OCI-LY1 (cell line): Measurements from ENCODE around the gene AP3B2.
A peak's percentile ranks its signal among the peaks of the same experiment; 100 is the strongest.
"Not testable (repeated sequence)": the region's sequence is repeated elsewhere in the genome, so short reads cannot be mapped to it uniquely, and the experiment has no call there.

Source experiments
- H2AFZ ChIP-seq: fragments of 200-600 bp; sonication (generic), shearing (Covaris generic); 2 replicates; pipeline ENCODE4 v1.6.0; 2014; ENCODE audit warnings: antibody characterized with exemption, mild to moderate bottlenecking, low read length
- H3F3A ChIP-seq: fragments of 200-600 bp; sonication (generic), shearing (Covaris generic); 2 replicates; pipeline ENCODE4 v1.6.0; 2014; ENCODE audit warnings: mild to moderate bottlenecking, antibody characterized with exemption, low read length, moderate library complexity; ENCODE audit not compliant: insufficient read depth
- H3K27ac ChIP-seq: fragments of 200-600 bp; sonication (generic); 2 replicates; pipeline ENCODE4 v1.5.1; 2014; ENCODE audit warnings: low read length, mixed run types, mild to moderate bottlenecking, low read depth; ENCODE audit not compliant: poor library complexity, severe bottlenecking
- H3K27me3 ChIP-seq: fragments of 200-600 bp; sonication (generic); 2 replicates; pipeline ENCODE4 v1.6.0; 2014; ENCODE audit warnings: antibody characterized with exemption, mild to moderate bottlenecking, low read length, moderate library complexity; ENCODE audit not compliant: insufficient read depth
- H3K36me3 ChIP-seq: fragments of 200-600 bp; sonication (generic); 2 replicates; pipeline ENCODE4 v1.6.1; 2014; ENCODE audit warnings: mild to moderate bottlenecking, antibody characterized with exemption, low read length, moderate library complexity, mixed read lengths; ENCODE audit not compliant: insufficient read depth
- H3K4me1 ChIP-seq: fragments of 200-600 bp; sonication (generic); 2 replicates; pipeline ENCODE4 v1.5.1; 2014; ENCODE audit warnings: mild to moderate bottlenecking, low read length, moderate library complexity; ENCODE audit not compliant: insufficient read depth, severe bottlenecking
- H3K4me2 ChIP-seq: fragments of 200-600 bp; sonication (generic), shearing (Covaris generic); 2 replicates; pipeline ENCODE4 v1.6.1; 2014; ENCODE audit warnings: low read length
- H3K4me3 ChIP-seq: fragments of 200-600 bp; sonication (generic); 2 replicates; pipeline ENCODE4 v1.5.1; 2014; ENCODE audit warnings: low read length, low read depth, mild to moderate bottlenecking, mixed read lengths; ENCODE audit not compliant: poor library complexity, severe bottlenecking
- H3K79me2 ChIP-seq: fragments of 200-600 bp; shearing (Covaris generic); 2 replicates; pipeline ENCODE4 v1.6.1; 2016; ENCODE audit warnings: mixed run types, low read length, mixed read lengths; ENCODE audit not compliant: insufficient read depth
- H3K9ac ChIP-seq: fragments of 200-600 bp; sonication (generic), shearing (Covaris generic); 2 replicates; pipeline ENCODE4 v1.6.1; 2014; ENCODE audit warnings: mild to moderate bottlenecking, low read length, mixed read lengths
- H3K9me2 ChIP-seq: fragments of 200-600 bp; sonication (generic), shearing (Covaris generic); 2 replicates; pipeline ENCODE4 v1.6.1; 2014; ENCODE audit warnings: low read depth, mild to moderate bottlenecking, low read length, mixed read lengths
- H3K9me3 ChIP-seq: fragments of 200-600 bp; shearing (Covaris generic); 2 replicates; pipeline ENCODE4 v1.6.1; 2014; ENCODE audit warnings: low read length, mixed read lengths
- H4K20me1 ChIP-seq: fragments of 200-600 bp; sonication (generic), shearing (Covaris generic); 2 replicates; pipeline ENCODE4 v1.6.0; 2016; ENCODE audit warnings: mild to moderate bottlenecking, low read length; ENCODE audit not compliant: insufficient read depth
- CTCF ChIP-seq: fragments of 200-600 bp; sonication (generic), shearing (Covaris generic); IDR thresholded peaks from 2 replicates; pipeline ENCODE4 v1.5.1; 2017; ENCODE audit warnings: mild to moderate bottlenecking, antibody characterized with exemption, low read length, moderate library complexity, mixed read lengths
- EZH2 ChIP-seq: fragments of 200-600 bp; sonication (generic), shearing (Covaris generic); IDR thresholded peaks from 2 replicates; pipeline ENCODE4 v1.8.0; 2017; ENCODE audit warnings: borderline replicate concordance, mixed run types, mild to moderate bottlenecking, antibody characterized with exemption, low read length, moderate library complexity, mixed read lengths

AP3B2 gene

GRCh38 chr15:82710926-82711490 lies 1.3 kb upstream of the AP3B2 start:
- Histone ChIP-seq H3K27me3 (no peaks in the 10 kb centered on the region), H3K79me2 (no peaks in the 10 kb centered on the region), H3F3A (no peaks in the 10 kb centered on the region), H2AFZ (no peak overlapping the region), H3K4me3 (no peak overlapping the region), H3K4me2 (no peak overlapping the region), H3K36me3 (no peaks in the 10 kb centered on the region), H3K9ac (no peak overlapping the region), H4K20me1 (no peaks in the 10 kb centered on the region), H3K9me3 (no peaks in the 10 kb centered on the region), H3K4me1 (peaks cover 4% of the 10 kb centered on the region), H3K27ac (no peak overlapping the region), H3K9me2 (no peaks in the 10 kb centered on the region)
- no peak for TF ChIP-seq CTCF
- no peak for TF ChIP-seq EZH2

DNA sequence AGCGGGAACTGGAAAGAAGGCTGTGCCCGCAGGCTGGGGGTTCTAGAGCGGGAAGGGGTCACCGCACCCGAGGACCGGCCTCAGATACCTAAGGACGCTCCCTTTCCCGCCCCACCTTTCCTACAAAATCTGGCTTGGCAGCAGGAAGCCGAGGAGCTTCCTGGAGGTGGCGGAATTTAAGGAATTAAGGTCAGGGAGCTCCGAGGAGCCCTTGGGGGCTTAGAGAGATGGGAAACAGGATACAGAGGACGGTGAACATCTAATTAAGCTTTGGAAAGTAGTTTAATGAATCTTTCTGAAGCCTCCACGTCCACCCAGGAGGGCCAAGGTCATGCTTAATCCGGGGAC lies 507 bp upstream of the AP3B2 start:
- peaks cover 4% of the 10 kb centered on the region for H3K4me1 ChIP-seq
- no peak overlapping the region for H2AFZ ChIP-seq
- no peaks in the 10 kb centered on the region for H3K9me2 ChIP-seq
- H4K20me1 ChIP-seq = no peaks in the 10 kb centered on the region
- no peaks in the 10 kb centered on the region for H3K79me2 ChIP-seq
- peak overlapping the region; percentile 86 for H3K4me2 ChIP-seq
- H3K9ac ChIP-seq = no peak overlapping the region
- TF ChIP-seq EZH2 = no peak
- H3F3A ChIP-seq = no peaks in the 10 kb centered on the region
- H3K36me3 ChIP-seq = no peaks in the 10 kb centered on the region
- no peaks in the 10 kb centered on the region for H3K9me3 ChIP-seq
- H3K27me3 ChIP-seq = no peaks in the 10 kb centered on the region
- no peak overlapping the region for H3K27ac ChIP-seq
- H3K4me3 ChIP-seq = peak overlapping the region; percentile 69

- H3K4me2 ChIP-seq = peak overlapping the region; percentile 86; the same call in 1 of the 2 replicates
- H3K9ac ChIP-seq = no peak overlapping the region
- H3K27ac ChIP-seq = no peak overlapping the region
- no peaks in the 10 kb centered on the region for H3K9me2 ChIP-seq
- H3K36me3 ChIP-seq = no peaks in the 10 kb centered on the region
- no peaks in the 10 kb centered on the region for H3K9me3 ChIP-seq
- no peaks in the 10 kb centered on the region for H4K20me1 ChIP-seq
- H3F3A ChIP-seq = no peaks in the 10 kb centered on the region
- H3K4me1 ChIP-seq = peaks cover 4% of the 10 kb centered on the region
- H3K79me2 ChIP-seq = no peaks in the 10 kb centered on the region
- TF ChIP-seq CTCF (no peak), EZH2 (no peak)
- no peak overlapping the region for H2AFZ ChIP-seq
- H3K27me3 ChIP-seq = no peaks in the 10 kb centered on the region
- H3K4me3 ChIP-seq = peak overlapping the region; percentile 69
Observed at GRCh38 chr15:82709081-82709420, 624 bp downstream of the AP3B2 start.

GRCh38 chr15:82705856-82706255 lies 3.8 kb downstream of the AP3B2 start:
- H3K36me3 ChIP-seq, H3K79me2 ChIP-seq, H3K4me1 ChIP-seq, H4K20me1 ChIP-seq, H3K9me3 ChIP-seq, H3K9me2 ChIP-seq, H3F3A ChIP-seq, H3K27me3 ChIP-seq, H2AFZ ChIP-seq, H3K4me3 ChIP-seq, H3K4me2 ChIP-seq, H3K27ac ChIP-seq, H3K9ac ChIP-seq: not testable (repeated sequence)
